ENCODE results near the gene CELF3.
"Not testable (repeated sequence)": the region's sequence is repeated elsewhere in the genome, so short reads cannot be mapped to it uniquely, and the experiment has no call there.

CELF3 gene

GRCh38 chr1:151716771-151717631 lies at the start of gene CELF3:
TSS of gene CELF3 (minus strand) at chr1:151716803. CDS start at chr1:151716020, 783 bp downstream.
- DNase-seq (ENCODE audit: low read depth in 3 of 3, low spot score in 1 of 3): no peak

- no peak for DNase-seq (ENCODE audit: low read depth in 3 of 3, low spot score in 1 of 3)
These were observed 47.4 kb upstream of the CELF3 start for GRCh38 chr1:151763990-151764389.

- peak; percentile 51 to 78 (median 71) for DNase-seq (ENCODE audit: low read depth in 3 of 3, low spot score in 1 of 3)
These were observed 46.6 kb upstream of the CELF3 start, which contains the start of gene MRPL9 for GRCh38 chr1:151762941-151763921. TSS of gene MRPL9 (minus strand) at chr1:151763496. CDS start at chr1:151763479, 17 bp downstream.

- no peak for DNase-seq (ENCODE audit: low read depth in 3 of 3, low spot score in 1 of 3)
These were observed 44.2 kb upstream of the CELF3 start for GRCh38 chr1:151760597-151761385.

DNA sequence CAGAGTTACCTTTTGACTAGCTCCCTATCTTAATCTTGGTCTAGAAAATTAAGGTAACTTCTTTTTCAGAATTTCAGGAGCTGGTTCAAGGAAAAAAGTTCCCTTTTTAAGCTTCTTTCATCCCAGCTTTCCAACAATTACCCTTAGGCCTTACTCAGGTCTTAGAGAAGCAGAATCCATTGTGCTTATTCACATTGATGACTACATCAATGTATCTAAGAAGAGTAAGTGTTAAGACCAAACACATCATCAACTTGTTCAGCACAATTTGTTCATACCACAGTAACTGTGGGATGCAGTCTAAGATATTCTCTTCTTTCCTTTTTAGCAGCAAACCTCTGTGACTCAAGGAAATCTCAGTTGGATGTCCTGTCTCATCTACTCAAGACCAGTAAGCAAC lies 42.6 kb upstream of the CELF3 start:
- DNase-seq (ENCODE audit: low read depth in 3 of 3, low spot score in 1 of 3): no peak

GRCh38 chr1:151756291-151756690 lies 39.7 kb upstream of the CELF3 start:
- no peak for DNase-seq (ENCODE audit: low read depth in 3 of 3, low spot score in 1 of 3)

GRCh38 chr1:151741516-151741915 lies 24.9 kb upstream of the CELF3 start:
- DNase-seq (ENCODE audit: low read depth in 3 of 3, low spot score in 1 of 3): no peak

GRCh38 chr1:151739590-151740355 lies 23.2 kb upstream of the CELF3 start:
- no peak for DNase-seq (ENCODE audit: low read depth in 3 of 3, low spot score in 1 of 3)

GRCh38 chr1:151737479-151737878 lies 20.9 kb upstream of the CELF3 start:
- DNase-seq (ENCODE audit: low read depth in 3 of 3, low spot score in 1 of 3): no peak

GRCh38 chr1:151737026-151737425 lies 20.4 kb upstream of the CELF3 start:
- DNase-seq (ENCODE audit: low read depth in 3 of 3, low spot score in 1 of 3): no peak

GRCh38 chr1:151733995-151734394 lies 17.4 kb upstream of the CELF3 start:
- not testable (repeated sequence) for DNase-seq (ENCODE audit: low read depth in 3 of 3, low spot score in 1 of 3)

DNA sequence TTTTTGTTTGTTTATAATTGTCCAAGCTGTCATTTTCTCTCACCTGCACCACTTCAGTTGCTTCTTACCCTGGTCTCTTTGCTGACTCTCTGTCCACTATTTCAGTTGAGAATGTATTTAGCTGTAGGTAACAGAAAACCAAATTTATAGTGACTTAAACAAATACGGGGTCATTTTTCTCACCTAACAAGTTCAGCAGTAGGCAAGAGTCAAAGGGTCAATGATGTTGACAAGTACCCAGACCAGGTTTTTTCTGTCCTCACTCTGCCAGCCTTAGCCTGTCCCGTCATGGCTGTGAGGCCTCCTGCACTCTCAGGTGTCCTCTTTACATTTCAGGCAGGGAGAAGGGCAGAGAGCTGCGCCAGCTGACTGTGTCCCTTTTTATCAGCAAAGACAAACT lies 16.5 kb upstream of the CELF3 start:
- DNase-seq (ENCODE audit: low read depth in 3 of 3, low spot score in 1 of 3): no peak

GRCh38 chr1:151729966-151730291 lies 13.3 kb upstream of the CELF3 start:
- DNase-seq (ENCODE audit: low read depth in 3 of 3, low spot score in 1 of 3): no peak

GRCh38 chr1:151729157-151729965 lies 12.8 kb upstream of the CELF3 start:
- no peak for DNase-seq (ENCODE audit: low read depth in 3 of 3, low spot score in 1 of 3)

DNA sequence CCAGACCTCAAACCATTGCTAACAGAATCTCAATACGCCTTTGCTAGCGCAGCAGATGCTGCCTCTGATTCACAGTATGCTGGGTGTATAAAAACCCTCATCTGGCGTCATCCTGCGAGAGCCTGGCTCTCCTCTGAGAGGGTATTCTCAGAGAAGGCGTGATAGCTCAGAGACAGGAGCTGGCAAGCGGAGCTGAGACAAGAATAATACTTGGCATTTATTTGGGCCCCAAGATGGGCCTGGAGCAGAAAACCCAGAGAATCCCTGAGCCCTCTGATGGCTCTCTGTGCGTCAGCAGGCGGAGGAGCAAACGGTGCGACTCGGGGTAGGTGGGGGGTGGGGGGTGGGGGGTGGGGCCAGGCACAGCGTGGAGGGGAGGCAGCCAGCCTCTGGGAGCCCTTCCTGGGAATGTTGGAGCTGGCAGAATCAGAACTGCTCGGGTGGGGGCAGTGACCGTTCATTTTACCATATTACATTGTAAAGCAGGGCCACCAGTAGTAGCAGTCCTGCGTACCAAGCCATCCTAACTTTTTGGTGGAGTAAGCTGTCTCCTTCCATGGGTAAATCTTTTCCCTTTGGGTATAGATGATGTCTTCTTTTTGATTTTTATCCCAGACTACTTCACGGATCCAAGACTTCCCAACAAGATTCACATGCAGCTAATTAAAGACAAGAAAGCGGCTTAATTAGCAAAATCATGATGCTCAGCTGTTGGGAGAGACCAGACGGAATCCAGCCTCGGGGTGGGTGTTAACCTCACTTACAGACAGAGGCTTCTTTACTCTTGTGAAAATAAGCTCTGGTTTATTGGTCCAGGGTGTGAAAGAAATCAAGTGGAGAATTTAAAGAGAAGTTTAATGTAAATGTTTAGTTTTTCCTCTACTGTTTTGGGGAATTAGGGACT lies 11.8 kb upstream of the CELF3 start:
- no peak for DNase-seq (ENCODE audit: low read depth in 3 of 3, low spot score in 1 of 3)

GRCh38 chr1:151723726-151724370 lies 7.2 kb upstream of the CELF3 start:
- no peak for DNase-seq (ENCODE audit: low read depth in 3 of 3, low spot score in 1 of 3)

GRCh38 chr1:151721788-151722510 lies 5.3 kb upstream of the CELF3 start:
- no peak for DNase-seq (ENCODE audit: low read depth in 3 of 3, low spot score in 1 of 3)

All from stimulated activated CD4-positive, alpha-beta T cell treated with anti-CD3 and anti-CD28 coated beads, TNF-alpha, amount 100 ng/mL, for 1 hour (primary cell).